GM21786 (cell line): ENCODE data around the gene MYO1E.
"Not testable (repeated sequence)": the region's sequence is repeated elsewhere in the genome, so short reads cannot be mapped to it uniquely, and the experiment has no call there.

Source experiments
- ATAC-seq: cut with Tn5 transposase; IDR thresholded peaks from one replicate; pipeline ENCODE4 v1.9.1; 2021; ENCODE audit not compliant: unreplicated experiment

MYO1E gene

GRCh38 chr15:59295261-59296001 is 77.2 kb downstream of the MYO1E start:
- ATAC-seq, result no peak

GRCh38 chr15:59294574-59295260 is 78.0 kb downstream of the MYO1E start:
- ATAC-seq, result no peak

- no peak for ATAC-seq
Measured at GRCh38 chr15:59292442-59293151, 80.1 kb downstream of the MYO1E start.

GRCh38 chr15:59291213-59291549 is 81.5 kb downstream of the MYO1E start:
- ATAC-seq, result no peak

- ATAC-seq, result peak; percentile 46
Measured at GRCh38 chr15:59290295-59291212, 82.1 kb downstream of the MYO1E start.

- ATAC-seq, result no peak
Measured at GRCh38 chr15:59289574-59289973, 83.1 kb downstream of the MYO1E start.

- ATAC-seq, result no peak
Measured at GRCh38 chr15:59283717-59284391, 88.8 kb downstream of the MYO1E start.

- ATAC-seq, result no peak
Measured at GRCh38 chr15:59282515-59283337, 89.9 kb downstream of the MYO1E start.

GRCh38 chr15:59281699-59282098 is 91.0 kb downstream of the MYO1E start:
- ATAC-seq, result no peak

GRCh38 chr15:59280855-59281254 is 91.8 kb downstream of the MYO1E start:
- no peak for ATAC-seq

GRCh38 chr15:59280292-59280691 is 92.4 kb downstream of the MYO1E start:
- not testable (repeated sequence) for ATAC-seq

- no peak for ATAC-seq
Measured at GRCh38 chr15:59279023-59279422, 93.6 kb downstream of the MYO1E start.

GRCh38 chr15:59278120-59278519 is 94.6 kb downstream of the MYO1E start:
- ATAC-seq, result no peak

- ATAC-seq, result no peak
Measured at GRCh38 chr15:59276225-59277178, 96.2 kb downstream of the MYO1E start.

GRCh38 chr15:59274126-59274970 is 98.3 kb downstream of the MYO1E start:
- ATAC-seq, result no peak

GRCh38 chr15:59273234-59273633 is 99.4 kb downstream of the MYO1E start:
- ATAC-seq, result no peak

- ATAC-seq, result no peak
Measured at GRCh38 chr15:59271595-59272201, 101.0 kb downstream of the MYO1E start.
